Left ventricle myocardium superior (tissue), 1 donor: ENCODE measurements around the gene SURF6. TPM values are rescaled to one million over a fixed set of nuclear protein-coding genes. Genes with fewer than 3 reads are reported as not detected.
"Not testable (repeated sequence)": the region's sequence is repeated elsewhere in the genome, so short reads cannot be mapped to it uniquely, and the experiment has no call there.

Experiments
- ATAC-seq: fragments of 200-7000 bp; cut with Tn5 transposase; one replicate; pipeline ENCODE4 v1.9.1; 2020; ENCODE audit warnings: mild to moderate bottlenecking, moderate library complexity
- DNase-seq: peaks from one replicate; pipeline ENCODE4 v3.0.0-alpha.2; 2020
- intact Hi-C: fragments of 100-400 bp; cut with micrococcal nuclease; formaldehyde crosslinking; loops from one replicate; pipeline ENCODE4 v1.11.0; 2022
- total RNA-seq: library from RNA; stranded (reverse); fragmentation: NEBNext Ultra II Directional; extraction: Animal tissue kit (Norgen Biotek cat#: 25700); gene quantifications from one replicate; pipeline ENCODE4 v1.2.1, GENCODE V29; 2021
- donor health status: DM: no; HTN: yes; CAD: no; lungs with severe emphysema.

The SURF6 gene
- total RNA-seq, 1 donor from 2014 or later: 11.9 TPM

DNA sequence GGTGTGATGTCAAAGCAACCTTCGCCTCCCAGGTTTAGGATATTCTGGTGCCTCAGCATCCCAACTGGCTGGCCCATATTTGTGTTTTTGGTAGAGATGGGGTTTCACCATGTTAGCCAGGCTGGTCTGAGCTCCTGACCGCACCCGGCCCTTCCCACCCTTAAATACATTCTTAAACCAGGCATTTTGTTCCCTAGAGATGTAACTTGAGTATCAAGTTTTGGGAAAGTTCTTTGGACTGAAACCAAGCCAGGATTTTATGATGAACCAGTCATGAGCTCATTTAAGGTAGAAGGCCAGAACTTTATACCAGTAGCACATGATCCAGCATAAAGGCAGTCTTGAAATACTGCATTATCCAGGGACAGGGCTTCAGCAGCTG lies 15.5 kb upstream of the SURF6 start:
- intact Hi-C loops: no loop called here
- ATAC-seq: no peak

DNA sequence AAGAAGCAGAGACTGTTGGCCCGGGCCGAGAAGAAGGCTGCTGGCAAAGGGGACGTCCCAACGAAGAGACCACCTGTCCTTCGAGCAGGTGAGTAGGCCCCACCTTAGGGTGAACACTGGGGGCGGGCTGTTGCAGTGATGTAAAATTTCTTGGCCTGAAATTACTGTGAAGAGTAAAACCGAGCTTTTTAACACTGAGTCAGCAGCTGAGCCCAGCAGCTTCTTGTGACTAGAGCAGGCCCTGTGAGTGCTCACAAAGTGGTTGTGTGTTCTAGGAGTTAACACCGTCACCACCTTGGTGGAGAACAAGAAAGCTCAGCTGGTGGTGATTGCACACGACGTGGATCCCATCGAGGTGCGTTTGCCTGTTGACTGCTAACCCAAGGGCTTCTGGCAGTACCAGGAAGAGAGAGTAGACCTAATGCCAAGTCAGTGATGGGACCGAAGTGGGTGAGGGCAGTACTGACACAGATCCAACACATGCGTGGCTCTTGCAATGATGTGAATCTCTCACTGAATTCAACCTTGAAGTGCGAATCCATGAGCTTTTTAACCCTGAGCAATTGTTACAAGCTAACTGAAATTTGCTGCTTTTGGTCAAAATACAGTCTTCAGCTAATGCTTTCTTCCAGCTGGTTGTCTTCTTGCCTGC lies 14.1 kb upstream of the SURF6 start:
- intact Hi-C loops: no loop called here
- no peak for DNase-seq
- ATAC-seq: no peak

More for the DNA sequence above, 15.5 kb upstream of the SURF6 start:
- DNase-seq: no peak

DNA sequence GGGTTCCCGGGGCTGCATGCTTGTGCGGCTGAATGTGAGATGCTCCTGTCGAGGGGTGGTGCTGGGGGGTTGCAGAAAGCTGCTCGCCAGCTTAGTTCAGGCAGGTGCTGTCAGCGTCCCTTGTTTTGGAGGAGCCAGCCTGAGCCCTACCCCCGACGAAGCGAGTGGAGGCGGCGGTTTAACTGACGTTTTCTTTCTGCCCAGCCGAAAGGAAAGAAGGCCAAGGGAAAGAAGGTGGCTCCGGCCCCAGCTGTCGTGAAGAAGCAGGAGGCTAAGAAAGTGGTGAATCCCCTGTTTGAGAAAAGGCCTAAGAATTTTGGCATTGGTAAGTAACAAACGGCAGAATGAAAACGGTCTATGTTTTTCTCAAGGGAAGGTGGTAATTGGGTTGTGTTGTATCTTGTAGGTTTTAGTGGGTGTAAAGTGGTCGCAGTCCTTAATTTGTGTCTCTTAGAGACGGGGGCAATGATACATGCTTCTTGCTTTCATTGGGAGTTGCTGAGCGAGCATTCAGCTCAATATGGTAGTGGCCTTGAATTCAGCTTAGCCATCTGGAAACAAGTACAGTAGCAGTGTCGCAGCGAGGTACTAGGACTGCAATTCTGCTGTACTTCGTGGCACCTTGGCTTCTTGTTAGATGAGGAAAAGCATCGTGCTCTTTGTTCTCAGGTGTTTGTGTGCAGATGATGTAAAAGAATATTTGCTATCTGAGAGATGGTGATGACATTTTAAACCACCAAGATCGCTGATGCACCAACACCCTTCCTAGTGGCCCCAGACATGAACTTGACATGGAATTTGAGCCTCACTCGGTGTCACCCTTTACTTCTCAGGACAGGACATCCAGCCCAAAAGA lies 13.0 kb upstream of the SURF6 start:
- ATAC-seq: no peak
- no peak for DNase-seq
- intact Hi-C loops: no loop called here

DNA sequence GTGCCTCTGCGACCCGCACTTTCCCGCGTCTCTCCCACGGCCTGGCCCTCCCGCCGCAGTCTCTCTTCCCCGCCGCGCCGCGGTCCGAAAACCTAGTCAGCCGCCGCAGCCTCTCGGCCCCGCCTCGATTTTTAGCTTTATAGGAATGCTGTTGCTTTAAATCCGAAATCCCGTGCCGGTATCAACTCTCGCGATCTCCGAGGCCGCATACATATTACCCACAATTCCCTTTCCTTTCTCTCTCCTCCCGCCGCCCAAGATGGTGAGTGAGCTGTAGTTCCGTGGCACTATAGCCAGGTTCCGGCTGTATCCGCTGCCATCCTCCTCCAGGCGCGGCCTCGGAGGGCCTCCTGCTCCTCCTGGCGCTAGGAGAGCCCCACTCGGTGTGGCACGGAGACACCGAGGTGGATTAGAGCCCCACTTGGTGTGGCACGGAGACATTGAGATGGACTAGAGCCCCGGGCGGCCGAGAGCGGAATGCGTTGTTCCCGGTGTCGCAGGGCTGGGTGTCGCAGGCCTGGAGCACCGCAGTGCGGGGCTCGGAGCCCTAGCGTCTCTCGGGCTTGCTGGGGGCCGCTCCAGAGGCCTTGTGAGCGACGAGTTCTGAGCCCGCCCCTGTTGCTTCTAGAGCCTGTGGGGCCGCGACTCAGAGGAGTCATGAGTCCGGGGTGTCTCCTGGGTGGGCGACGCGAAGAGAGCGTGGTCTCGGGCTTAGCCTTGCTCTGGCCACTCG lies 12.2 kb upstream of the SURF6 start, which contains the start of the genes MED22 and RPL7A:
Gene MED22, minus strand, starts transcription at position 147 of the 733 bp plus-strand sequence. CDS start 1,469 bp downstream, outside the sequence.
Gene RPL7A, plus strand, starts transcription at position 234 of the 733 bp plus-strand sequence. Its CDS starts 26 bp downstream, at position 260.
- intact Hi-C loops: no loop called here
- peak; percentile 91 for ATAC-seq

DNA sequence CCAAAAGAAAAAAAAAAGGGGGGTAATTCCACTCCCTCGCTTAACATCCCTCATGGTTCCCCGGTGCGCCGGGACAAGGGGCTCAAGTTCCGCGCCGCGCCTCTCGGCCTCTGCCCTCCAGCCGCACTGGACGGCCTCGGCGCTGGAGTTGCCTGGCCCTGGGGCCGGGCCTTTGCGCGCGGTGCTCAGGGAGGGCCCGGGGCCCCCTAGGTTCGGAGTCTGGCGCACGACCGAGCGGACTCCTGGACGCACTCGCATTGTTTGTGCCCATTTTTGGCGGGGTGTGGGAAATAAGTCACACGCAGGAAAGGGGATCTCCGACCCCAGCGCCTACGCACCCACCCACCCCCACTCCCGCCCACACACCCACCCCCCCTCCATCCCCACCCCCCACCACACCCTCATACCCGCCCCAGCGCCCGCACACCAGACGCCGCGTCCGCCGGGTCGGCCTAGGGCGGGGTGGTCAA lies 11.6 kb upstream of the SURF6 start:
- DNase-seq (peak; percentile 65), ATAC-seq (peak; percentile 70)
- intact Hi-C loops: no loop called here

More for the DNA sequence above, 12.2 kb upstream of the SURF6 start, which contains the start of the genes MED22 and RPL7A:
- DNase-seq: peak; percentile 95

DNA sequence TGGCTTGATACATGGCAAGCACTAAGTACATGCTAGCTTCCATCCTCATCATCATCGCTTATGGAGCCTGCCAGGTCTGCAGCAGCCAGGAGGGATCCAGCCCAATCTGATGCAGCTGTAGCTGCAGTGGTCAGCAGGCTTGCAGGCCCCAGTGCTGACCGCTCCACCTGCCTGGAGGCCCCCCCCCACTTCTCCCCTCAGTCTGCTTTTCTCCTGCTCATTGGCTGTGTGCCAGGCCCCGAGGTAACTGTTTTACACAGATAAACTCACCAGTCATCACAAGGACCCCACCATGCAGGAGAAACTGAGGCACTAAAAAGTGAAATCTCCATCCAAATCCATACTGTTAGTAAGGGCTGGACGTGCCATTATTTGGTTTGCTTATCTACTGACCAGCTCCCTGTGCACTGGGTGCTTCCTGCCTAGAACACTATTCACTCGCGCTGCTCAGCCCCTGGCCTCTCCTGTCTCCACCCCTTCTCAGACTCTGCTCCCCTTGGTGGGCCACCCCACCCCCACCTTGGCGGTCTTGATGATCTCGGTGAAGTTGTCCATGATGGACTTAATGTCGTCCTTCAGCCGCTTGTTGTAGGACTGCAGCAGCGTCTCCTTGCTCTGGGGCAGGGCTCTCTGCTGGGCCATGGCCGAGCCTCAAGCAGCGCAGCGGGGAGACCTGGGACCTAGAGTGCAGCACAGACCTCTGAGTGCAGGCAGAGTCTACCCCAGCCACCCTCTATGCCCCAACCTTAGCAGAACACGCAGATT lies 10.2 kb upstream of the SURF6 start:
- intact Hi-C loops: no loop called here
- ATAC-seq (no peak), DNase-seq (no peak)

DNA sequence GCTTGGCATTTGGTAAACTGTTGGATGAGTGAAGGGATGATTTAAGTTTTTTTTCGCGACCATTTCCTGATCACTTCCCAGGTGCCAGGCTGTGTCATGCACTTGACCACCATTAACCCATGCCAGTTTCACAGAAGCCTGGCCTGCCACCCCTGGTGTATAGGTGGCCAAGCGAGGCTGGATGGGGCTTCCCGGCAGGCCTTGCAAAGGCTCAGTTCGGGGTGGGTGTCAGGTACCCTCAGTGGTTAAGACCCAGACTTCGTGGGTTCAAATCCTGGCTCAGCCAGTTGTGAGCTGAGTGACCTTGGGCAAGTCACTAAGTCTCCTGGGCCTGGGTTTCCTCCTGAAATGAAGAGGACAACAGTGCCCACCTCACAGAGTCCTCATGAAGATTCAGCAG lies 9.6 kb upstream of the SURF6 start:
- DNase-seq (no peak), ATAC-seq (no peak)
- intact Hi-C loops: no loop called here

DNA sequence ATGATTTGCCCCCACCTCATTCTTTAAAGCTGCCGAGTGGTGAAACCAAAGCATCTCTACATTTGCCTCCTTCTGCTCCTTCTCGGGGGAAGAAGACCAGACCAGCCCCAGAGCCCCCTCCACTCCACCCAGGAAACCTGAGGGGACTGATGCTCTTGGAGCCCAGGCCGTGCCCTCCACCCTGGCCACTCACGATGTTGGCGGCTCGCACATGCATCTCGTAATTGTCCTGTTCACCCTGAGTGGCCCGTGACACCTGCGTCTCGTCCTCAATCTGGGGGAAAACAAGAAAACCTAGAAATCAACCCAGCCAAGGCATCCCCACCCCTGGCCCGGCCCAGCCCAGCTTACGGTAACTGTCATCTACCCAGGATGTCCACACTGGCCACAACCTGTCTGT lies 9.0 kb upstream of the SURF6 start:
- intact Hi-C loops: no loop called here
- no peak for DNase-seq
- no peak for ATAC-seq

DNA sequence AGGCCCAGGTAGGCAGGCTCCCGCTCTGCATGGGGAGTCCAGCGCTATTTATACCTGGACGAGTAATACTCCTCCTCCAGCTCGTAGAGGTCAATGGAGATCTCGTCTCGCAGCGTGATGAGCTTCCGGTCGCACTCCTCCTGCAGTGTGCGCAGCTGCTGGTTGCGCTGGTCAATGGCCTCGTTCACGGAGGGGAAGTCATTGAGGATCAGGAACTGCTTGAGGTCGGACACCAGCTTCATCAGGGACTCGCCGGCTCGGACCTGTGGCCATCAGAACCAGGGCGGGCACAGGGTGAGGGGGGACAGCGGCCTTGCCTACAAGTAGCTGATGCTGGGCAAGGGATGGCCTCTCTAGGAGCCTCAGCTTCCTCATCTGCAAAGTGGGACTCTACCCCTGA lies 8.1 kb upstream of the SURF6 start:
- intact Hi-C loops: no loop called here
- no peak for ATAC-seq
- no peak for DNase-seq

DNA sequence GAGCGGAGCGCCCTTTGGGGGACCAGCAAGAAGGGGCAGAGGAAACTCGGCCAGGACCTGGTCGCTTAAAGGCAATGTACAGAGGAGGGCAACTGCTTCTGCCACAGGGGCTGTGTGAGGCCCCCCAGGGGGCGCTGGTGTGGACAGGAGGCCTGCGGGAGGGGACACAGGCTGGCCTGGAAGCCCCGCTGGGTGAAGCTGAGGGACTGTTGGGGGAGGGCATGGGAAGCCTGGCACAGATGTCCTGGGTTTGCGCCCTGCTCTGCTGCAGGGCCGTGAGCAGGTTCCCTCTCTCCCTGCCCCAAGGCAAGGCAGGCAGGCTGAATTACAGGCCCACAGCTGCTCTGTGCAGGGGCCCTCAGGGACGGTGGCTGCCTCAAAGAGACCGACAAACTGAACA lies 6.6 kb upstream of the SURF6 start:
- DNase-seq: no peak
- ATAC-seq: no peak
- intact Hi-C loops: no loop called here

DNA sequence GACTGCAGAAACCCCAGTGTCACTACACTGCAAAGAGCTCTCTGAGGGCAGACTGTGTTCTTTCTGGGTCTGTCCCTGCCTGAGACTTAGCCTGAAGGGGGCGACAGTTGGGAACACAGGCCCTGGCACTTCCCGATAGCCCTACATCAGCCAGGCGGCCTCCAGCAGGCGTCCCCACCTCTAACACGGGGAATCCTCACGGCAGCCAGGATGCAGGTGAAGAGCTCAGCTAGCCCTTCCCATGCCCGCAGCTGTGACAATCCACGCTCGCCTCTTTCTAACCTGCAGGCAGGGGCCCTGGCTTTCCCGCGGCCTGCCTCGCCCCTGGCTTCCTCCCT lies 6.0 kb upstream of the SURF6 start:
- ATAC-seq (no peak), DNase-seq (no peak)
- intact Hi-C loops: no loop called here

DNA sequence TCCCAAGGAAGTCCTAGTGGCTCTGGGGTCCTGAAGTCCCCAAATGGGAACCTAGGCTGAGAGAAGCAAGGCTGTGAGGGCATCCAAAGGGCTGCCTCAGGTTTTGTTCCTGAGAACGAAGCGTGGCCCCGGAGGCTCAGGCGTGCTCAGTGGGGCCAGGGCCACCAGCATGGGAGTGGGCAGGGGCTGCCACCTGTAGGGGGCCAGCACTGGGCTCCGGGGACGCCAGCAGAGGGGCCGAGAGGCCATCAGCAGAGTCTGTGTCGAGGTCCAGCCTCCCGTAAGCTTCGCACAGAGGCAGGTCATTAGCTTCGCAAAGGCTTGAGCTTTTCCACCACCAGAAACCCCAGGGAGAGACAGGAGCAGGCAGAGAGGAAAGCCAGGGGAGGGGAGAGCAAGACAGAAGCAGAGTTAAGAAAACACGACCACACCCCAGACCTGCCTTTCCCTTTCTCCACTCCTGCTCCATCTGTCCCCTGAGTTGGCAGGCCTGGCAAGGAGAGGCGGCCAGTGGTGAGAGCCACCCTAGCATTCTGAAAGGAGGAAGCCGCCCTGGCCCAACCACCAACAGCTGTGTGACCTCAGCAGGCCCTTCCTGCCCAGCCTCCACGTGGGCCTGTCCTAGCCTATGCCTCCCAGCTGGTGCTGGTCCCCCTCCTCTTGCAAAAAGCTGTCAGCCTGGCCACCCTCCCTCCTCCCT lies 5.5 kb upstream of the SURF6 start:
- ATAC-seq (peak; percentile 64), DNase-seq (peak; percentile 72)
- intact Hi-C loops: no loop called here

DNA sequence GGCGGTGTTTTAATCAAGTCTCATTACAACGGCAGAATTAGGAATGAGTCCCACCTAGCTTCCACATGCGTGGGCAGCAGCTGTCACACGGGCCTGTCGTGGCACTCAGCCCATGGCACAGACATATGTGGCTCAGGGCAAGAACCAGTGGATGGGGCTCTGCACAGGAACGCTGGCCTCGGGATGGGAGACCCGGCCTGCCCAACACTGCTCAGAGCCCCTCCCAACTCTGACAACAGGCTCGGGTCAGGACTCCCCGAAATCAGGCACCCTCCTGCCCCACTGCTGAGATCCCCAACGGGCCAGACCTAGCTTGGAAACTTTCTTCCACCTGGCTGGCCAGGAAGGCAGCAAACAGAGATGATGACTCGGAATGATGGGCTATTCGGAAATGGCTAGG lies 4.9 kb upstream of the SURF6 start:
- intact Hi-C loops: no loop called here
- DNase-seq (no peak), ATAC-seq (no peak)

DNA sequence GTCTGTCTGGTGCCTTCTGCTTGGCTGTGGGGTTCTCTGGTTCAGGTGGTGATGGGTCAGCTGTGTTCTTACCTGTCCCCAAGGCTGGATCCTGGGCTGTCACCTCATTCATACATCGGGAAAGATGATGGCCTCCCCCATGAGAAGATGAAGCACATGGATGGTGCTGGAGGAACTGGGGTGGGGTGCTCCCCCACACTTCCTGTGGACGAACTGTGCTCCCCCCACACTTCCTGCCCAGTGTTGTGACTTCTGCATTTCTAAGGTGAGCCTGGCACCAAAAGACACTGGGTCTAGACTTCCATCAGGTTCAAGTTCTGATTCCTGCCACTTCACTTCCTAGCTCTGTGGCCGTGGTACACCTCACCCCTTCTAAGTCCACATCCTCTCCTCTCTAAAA lies 4.3 kb upstream of the SURF6 start:
- no peak for ATAC-seq
- intact Hi-C loops: no loop called here
- no peak for DNase-seq

DNA sequence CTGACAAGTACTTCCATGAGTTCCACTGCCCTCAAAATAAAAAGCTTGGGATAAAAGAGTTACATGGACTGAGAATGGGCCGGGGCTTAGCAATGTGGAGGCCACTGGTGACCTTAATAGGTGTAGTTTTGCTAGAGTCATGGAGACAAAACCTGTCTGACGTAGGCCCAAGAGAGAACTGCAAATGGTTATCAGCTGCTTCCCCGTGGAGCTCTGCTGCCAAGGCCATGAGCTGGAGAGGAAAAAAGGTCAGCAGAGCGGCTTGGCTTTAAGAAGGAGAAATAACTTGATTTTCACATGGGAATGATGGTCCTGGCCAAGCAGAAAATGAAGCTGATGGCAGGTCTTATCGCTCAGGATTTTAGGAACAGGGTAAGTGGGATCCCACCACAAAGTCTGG lies 3.7 kb upstream of the SURF6 start:
- DNase-seq: no peak
- intact Hi-C loops: no loop called here
- ATAC-seq: no peak

DNA sequence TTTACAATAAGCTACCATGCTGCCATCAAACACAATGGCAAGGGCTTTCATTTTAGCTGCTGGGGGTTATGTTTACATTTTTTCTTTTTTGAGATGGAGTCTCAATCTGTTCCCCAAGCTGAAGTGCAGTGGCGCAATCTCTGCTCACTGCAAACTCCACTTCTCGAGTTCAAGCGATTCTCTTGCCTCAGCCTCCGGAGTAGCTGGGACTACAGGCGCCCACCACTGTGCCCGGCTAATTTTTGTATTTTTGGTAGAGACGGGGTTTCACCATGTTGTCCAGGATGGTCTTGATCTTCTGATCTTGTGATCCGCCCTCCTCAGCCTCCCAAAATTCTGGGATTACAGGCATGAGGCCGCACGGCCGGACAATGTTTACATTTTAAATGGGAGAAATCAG lies 1.1 kb downstream of the SURF6 start:
- intact Hi-C loops, ATAC-seq, DNase-seq: not testable (repeated sequence)

DNA sequence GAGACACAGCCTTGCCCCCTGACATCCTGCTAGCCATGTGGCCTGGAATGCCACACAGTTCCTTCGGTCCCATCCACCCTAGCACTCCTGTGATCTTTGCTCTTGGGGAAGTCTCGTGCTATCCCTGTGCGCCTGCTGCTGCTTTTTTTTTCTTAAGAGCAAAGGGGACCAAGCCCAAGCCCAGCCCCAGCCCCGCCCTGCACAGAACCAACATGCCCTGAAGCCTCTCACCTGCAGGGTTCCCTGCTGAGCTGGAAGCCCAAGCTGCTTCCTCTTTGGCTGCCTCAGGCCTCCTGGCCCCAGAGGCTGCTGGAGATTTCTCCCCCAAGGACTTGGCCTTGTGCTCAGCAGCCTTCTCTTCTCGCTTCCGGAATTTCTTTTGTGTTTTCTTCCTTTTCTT lies 1.8 kb downstream of the SURF6 start:
- DNase-seq (no peak), ATAC-seq (no peak)
- intact Hi-C loops: no loop called here

DNA sequence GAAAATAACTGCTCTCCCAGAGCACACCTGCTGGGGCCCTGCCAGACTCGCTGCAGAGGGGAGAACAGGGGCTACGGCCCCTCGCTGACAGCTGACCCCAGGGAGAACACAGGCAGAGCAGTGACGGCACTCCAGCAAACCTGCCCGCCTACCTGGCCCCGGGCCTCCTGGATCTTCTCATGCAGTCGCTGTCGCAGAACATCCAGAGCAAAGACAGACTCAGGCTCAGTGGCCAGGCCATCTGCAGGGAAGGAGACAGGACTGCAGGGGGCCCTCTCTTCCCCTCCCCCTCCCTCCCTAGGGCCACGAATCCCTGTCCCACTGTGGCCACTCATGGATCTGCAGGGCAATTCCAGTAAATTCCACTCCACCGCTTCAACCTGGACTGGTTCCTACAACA lies 2.4 kb downstream of the SURF6 start:
- intact Hi-C loops: no loop called here
- ATAC-seq (no peak), DNase-seq (no peak)

DNA sequence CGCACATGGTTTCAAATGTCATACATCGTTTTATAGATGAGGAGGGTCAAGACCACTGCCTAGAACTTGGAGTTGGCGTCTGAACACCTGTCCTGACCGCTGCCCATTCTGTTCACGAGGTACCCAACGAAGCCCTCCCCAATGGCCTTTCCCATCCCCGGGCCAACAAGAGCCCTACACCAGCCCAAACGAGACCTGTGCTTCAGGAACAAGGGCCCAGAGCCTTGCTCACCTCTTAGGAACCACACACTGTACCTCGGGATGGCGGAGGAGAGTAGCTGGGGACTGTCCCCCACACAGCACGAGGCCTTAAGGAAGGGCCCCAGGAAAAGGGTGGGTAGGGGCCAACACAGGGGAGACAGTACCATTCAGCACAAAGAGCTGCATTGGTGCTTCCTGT lies 3.0 kb downstream of the SURF6 start:
- intact Hi-C loops: no loop called here
- no peak for DNase-seq
- ATAC-seq: no peak
